Measurements from ENCODE around the gene SPEF2.

- TF ChIP-seq CTCF (conservative IDR thresholded peaks at IDR 0.05; ENCODE audit: low read depth in 2 of 2) (no peak), POLR2AphosphoS5 (IDR thresholded peaks at IDR 0.05; ENCODE audit: low read depth) (no peak), ETS1 (IDR thresholded peaks at IDR 0.05) (no peak), EZH2 (IDR thresholded peaks at IDR 0.05; ENCODE audit: low read depth, unreplicated experiment) (no peak), ZNF114 (CRISPR knock-in tag; IDR thresholded peaks at IDR 0.05) (no peak), REST (IDR thresholded peaks at IDR 0.05; ENCODE audit: unreplicated experiment) (no peak), EZH2phosphoT487 (IDR thresholded peaks at IDR 0.05; ENCODE audit: unreplicated experiment) (no peak), JUNB (IDR thresholded peaks at IDR 0.05; ENCODE audit: unreplicated experiment) (no peak)
Observed at GRCh38 chr5:35804201-35804653, 186.6 kb downstream of the SPEF2 start.
